ENCODE results near the gene ZNF469.

Gene ZNF469

GRCh38 chr16:88404769-88405168 is 22.0 kb downstream of the ZNF469 start:
- Histone ChIP-seq H3K27me3 (replicated peaks in 2 of 5; ENCODE audit: control insufficient read depth in 4 of 5, insufficient read depth in 5 of 5, low read length in 4 of 5) (no peaks in the 10 kb centered on the region), H3K4me3 (ENCODE audit: control insufficient read depth in 1 of 7, extremely low read depth in 1 of 7, insufficient read depth in 4 of 7, low read depth in 2 of 7, low read length in 6 of 7) (no peak overlapping the region), H3K9me3 (ENCODE audit: control extremely low read depth in 1 of 5, control insufficient read depth in 4 of 5, insufficient read depth in 2 of 5, low read depth in 1 of 5, low read length in 4 of 5) (no peaks in the 10 kb centered on the region), H3K27ac (ENCODE audit: insufficient read depth in 1 of 2, low read depth in 1 of 2, low read length in 2 of 2, poor library complexity in 1 of 2, severe bottlenecking in 2 of 2) (no peak overlapping the region), H3K36me3 (ENCODE audit: control insufficient read depth in 4 of 4, insufficient read depth in 4 of 4, low read length in 3 of 4) (no peaks in the 10 kb centered on the region), H3K4me1 (ENCODE audit: control extremely low read depth in 1 of 4, control insufficient read depth in 4 of 4, insufficient read depth in 4 of 4, low read length in 3 of 4) (peaks cover 0 to 29% (median 9%) of the 10 kb centered on the region in 4 experiments)
- ChIA-PET POLR2A (no interaction called here), CTCF (no interaction called here)
- WGBS (ENCODE audit: insufficient coverage): 96% methylated on average over 6 of the region's 6 CpGs
- DNase-seq: no peak

- ChIA-PET CTCF (no interaction called here), POLR2A (interaction anchor here (0.6 kb wide), 1 partner anchor 22 kb away, joined by 4 read pairs; no protein-coding TSS in a partner anchor)
- H3K9me3 ChIP-seq (ENCODE audit: control extremely low read depth in 1 of 5, control insufficient read depth in 4 of 5, insufficient read depth in 2 of 5, low read depth in 1 of 5, low read length in 4 of 5): no peaks in the 10 kb centered on the region
- H3K4me3 ChIP-seq (ENCODE audit: control insufficient read depth in 1 of 7, extremely low read depth in 1 of 7, insufficient read depth in 4 of 7, low read depth in 2 of 7, low read length in 6 of 7): no peak overlapping the region
- WGBS (ENCODE audit: insufficient coverage): 89% methylated on average over 23 of the region's 29 CpGs
- H3K27ac ChIP-seq (ENCODE audit: insufficient read depth in 1 of 2, low read depth in 1 of 2, low read length in 2 of 2, poor library complexity in 1 of 2, severe bottlenecking in 2 of 2): no peak overlapping the region
- peaks cover 0 to 29% (median 9%) of the 10 kb centered on the region in 4 experiments for H3K4me1 ChIP-seq (ENCODE audit: control extremely low read depth in 1 of 4, control insufficient read depth in 4 of 4, insufficient read depth in 4 of 4, low read length in 3 of 4)
- H3K36me3 ChIP-seq (ENCODE audit: control insufficient read depth in 4 of 4, insufficient read depth in 4 of 4, low read length in 3 of 4): no peaks in the 10 kb centered on the region
- H3K27me3 ChIP-seq (replicated peaks in 2 of 5; ENCODE audit: control insufficient read depth in 4 of 5, insufficient read depth in 5 of 5, low read length in 4 of 5): no peaks in the 10 kb centered on the region
- no peak for DNase-seq
Observed at GRCh38 chr16:88405216-88406060, 22.7 kb downstream of the ZNF469 start.

GRCh38 chr16:88406096-88407041 is 23.6 kb downstream of the ZNF469 start:
- Histone ChIP-seq H3K4me3 (ENCODE audit: control insufficient read depth in 1 of 7, extremely low read depth in 1 of 7, insufficient read depth in 4 of 7, low read depth in 2 of 7, low read length in 6 of 7) (no peak overlapping the region), H3K27me3 (replicated peaks in 2 of 5; ENCODE audit: control insufficient read depth in 4 of 5, insufficient read depth in 5 of 5, low read length in 4 of 5) (no peaks in the 10 kb centered on the region), H3K27ac (ENCODE audit: insufficient read depth in 1 of 2, low read depth in 1 of 2, low read length in 2 of 2, poor library complexity in 1 of 2, severe bottlenecking in 2 of 2) (no peak overlapping the region), H3K36me3 (ENCODE audit: control insufficient read depth in 4 of 4, insufficient read depth in 4 of 4, low read length in 3 of 4) (no peaks in the 10 kb centered on the region), H3K9me3 (ENCODE audit: control extremely low read depth in 1 of 5, control insufficient read depth in 4 of 5, insufficient read depth in 2 of 5, low read depth in 1 of 5, low read length in 4 of 5) (no peaks in the 10 kb centered on the region), H3K4me1 (ENCODE audit: control extremely low read depth in 1 of 4, control insufficient read depth in 4 of 4, insufficient read depth in 4 of 4, low read length in 3 of 4) (peaks cover 0 to 29% (median 9%) of the 10 kb centered on the region in 4 experiments)
- WGBS (ENCODE audit: insufficient coverage): 94% methylated on average over 32 of the region's 39 CpGs
- ChIA-PET POLR2A (interaction anchor here (0.6 kb wide), 1 partner anchor 23 kb away, joined by 4 read pairs; no protein-coding TSS in a partner anchor), CTCF (no interaction called here)
- DNase-seq: no peak

GRCh38 chr16:88407042-88407420 is 24.3 kb downstream of the ZNF469 start:
- CTCF ChIA-PET: no interaction called here
- Histone ChIP-seq H3K27ac (ENCODE audit: insufficient read depth in 1 of 2, low read depth in 1 of 2, low read length in 2 of 2, poor library complexity in 1 of 2, severe bottlenecking in 2 of 2) (no peak overlapping the region), H3K4me1 (ENCODE audit: control extremely low read depth in 1 of 4, control insufficient read depth in 4 of 4, insufficient read depth in 4 of 4, low read length in 3 of 4) (peaks cover 0 to 29% (median 9%) of the 10 kb centered on the region in 4 experiments), H3K9me3 (ENCODE audit: control extremely low read depth in 1 of 5, control insufficient read depth in 4 of 5, insufficient read depth in 2 of 5, low read depth in 1 of 5, low read length in 4 of 5) (no peaks in the 10 kb centered on the region), H3K4me3 (ENCODE audit: control insufficient read depth in 1 of 7, extremely low read depth in 1 of 7, insufficient read depth in 4 of 7, low read depth in 2 of 7, low read length in 6 of 7) (no peak overlapping the region), H3K36me3 (ENCODE audit: control insufficient read depth in 4 of 4, insufficient read depth in 4 of 4, low read length in 3 of 4) (no peaks in the 10 kb centered on the region), H3K27me3 (replicated peaks in 2 of 5; ENCODE audit: control insufficient read depth in 4 of 5, insufficient read depth in 5 of 5, low read length in 4 of 5) (no peaks in the 10 kb centered on the region)
- WGBS (ENCODE audit: insufficient coverage): 97% methylated on average over 20 of the region's 20 CpGs
- POLR2A ChIA-PET: no interaction called here
- no peak for DNase-seq

- DNase-seq: peak; percentile 31 to 65 (median 60)
- POLR2A ChIA-PET: no interaction called here
- CTCF ChIA-PET: interaction anchor here (1.0 kb wide), 1 partner anchor 8 kb away, joined by 3 read pairs; no protein-coding TSS in a partner anchor
- Histone ChIP-seq H3K4me3 (ENCODE audit: control insufficient read depth in 1 of 7, extremely low read depth in 1 of 7, insufficient read depth in 4 of 7, low read depth in 2 of 7, low read length in 6 of 7) (no peak overlapping the region), H3K36me3 (ENCODE audit: control insufficient read depth in 4 of 4, insufficient read depth in 4 of 4, low read length in 3 of 4) (no peaks in the 10 kb centered on the region), H3K4me1 (ENCODE audit: control extremely low read depth in 1 of 4, control insufficient read depth in 4 of 4, insufficient read depth in 4 of 4, low read length in 3 of 4) (peaks cover 0 to 29% (median 9%) of the 10 kb centered on the region in 4 experiments), H3K27me3 (replicated peaks in 2 of 5; ENCODE audit: control insufficient read depth in 4 of 5, insufficient read depth in 5 of 5, low read length in 4 of 5) (no peaks in the 10 kb centered on the region), H3K9me3 (ENCODE audit: control extremely low read depth in 1 of 5, control insufficient read depth in 4 of 5, insufficient read depth in 2 of 5, low read depth in 1 of 5, low read length in 4 of 5) (no peaks in the 10 kb centered on the region), H3K27ac (ENCODE audit: insufficient read depth in 1 of 2, low read depth in 1 of 2, low read length in 2 of 2, poor library complexity in 1 of 2, severe bottlenecking in 2 of 2) (no peak overlapping the region)
- WGBS (ENCODE audit: insufficient coverage): 12% methylated on average over 4 of the region's 5 CpGs
Observed at GRCh38 chr16:88407807-88408206, 25.0 kb downstream of the ZNF469 start.

GRCh38 chr16:88408561-88409142 is 25.9 kb downstream of the ZNF469 start:
- ChIA-PET POLR2A (no interaction called here), CTCF (no interaction called here)
- Histone ChIP-seq H3K27ac (ENCODE audit: insufficient read depth in 1 of 2, low read depth in 1 of 2, low read length in 2 of 2, poor library complexity in 1 of 2, severe bottlenecking in 2 of 2) (no peak overlapping the region), H3K4me3 (ENCODE audit: control insufficient read depth in 1 of 7, extremely low read depth in 1 of 7, insufficient read depth in 4 of 7, low read depth in 2 of 7, low read length in 6 of 7) (no peak overlapping the region), H3K36me3 (ENCODE audit: control insufficient read depth in 4 of 4, insufficient read depth in 4 of 4, low read length in 3 of 4) (no peaks in the 10 kb centered on the region), H3K4me1 (ENCODE audit: control extremely low read depth in 1 of 4, control insufficient read depth in 4 of 4, insufficient read depth in 4 of 4, low read length in 3 of 4) (peaks cover 0 to 29% (median 9%) of the 10 kb centered on the region in 4 experiments), H3K27me3 (replicated peaks in 2 of 5; ENCODE audit: control insufficient read depth in 4 of 5, insufficient read depth in 5 of 5, low read length in 4 of 5) (no peaks in the 10 kb centered on the region), H3K9me3 (ENCODE audit: control extremely low read depth in 1 of 5, control insufficient read depth in 4 of 5, insufficient read depth in 2 of 5, low read depth in 1 of 5, low read length in 4 of 5) (no peaks in the 10 kb centered on the region)
- WGBS (ENCODE audit: insufficient coverage): 97% methylated on average over 14 of the region's 15 CpGs
- DNase-seq: no peak
